Measurements from ENCODE around the gene ABHD15.

The ABHD15 gene

GRCh38 chr17:29582772-29583171 lies 15.9 kb upstream of the ABHD15 start:
- Mint-ChIP-seq H3K9me3 (no peaks in the 10 kb centered on the region), H3K27me3 (no peaks in the 10 kb centered on the region), H3K4me3 (no peak overlapping the region), H3K27ac (ENCODE audit: low read depth) (no peak overlapping the region), H3K36me3 (ENCODE audit: insufficient read depth) (peaks cover 10% of the 10 kb centered on the region), H3K4me1 (peaks cover 43% of the 10 kb centered on the region)
- no peak for ATAC-seq (replicated peaks; ENCODE audit: extremely low read depth, poor library complexity, severe bottlenecking)
- no peak for DNase-seq (ENCODE audit: low spot score in 2 of 2)

GRCh38 chr17:29582254-29582765 lies 15.5 kb upstream of the ABHD15 start:
- Mint-ChIP-seq H3K27me3 (no peaks in the 10 kb centered on the region), H3K27ac (ENCODE audit: low read depth) (no peak overlapping the region), H3K4me3 (no peak overlapping the region), H3K36me3 (ENCODE audit: insufficient read depth) (peaks cover 10% of the 10 kb centered on the region), H3K4me1 (peaks cover 38% of the 10 kb centered on the region), H3K9me3 (no peaks in the 10 kb centered on the region)
- ATAC-seq (replicated peaks; ENCODE audit: extremely low read depth, poor library complexity, severe bottlenecking) (no peak), DNase-seq (ENCODE audit: low spot score in 2 of 2) (no peak)

GRCh38 chr17:29581583-29582253 lies 14.9 kb upstream of the ABHD15 start:
- Mint-ChIP-seq H3K4me1 (peaks cover 33% of the 10 kb centered on the region), H3K4me3 (no peak overlapping the region), H3K27me3 (no peaks in the 10 kb centered on the region), H3K27ac (ENCODE audit: low read depth) (no peak overlapping the region), H3K36me3 (ENCODE audit: insufficient read depth) (peaks cover 10% of the 10 kb centered on the region), H3K9me3 (no peaks in the 10 kb centered on the region)
- ATAC-seq (replicated peaks; ENCODE audit: extremely low read depth, poor library complexity, severe bottlenecking) (no peak), DNase-seq (ENCODE audit: low spot score in 2 of 2) (no peak)

- H3K27ac Mint-ChIP-seq (ENCODE audit: low read depth) = no peak overlapping the region
- peaks cover 20% of the 10 kb centered on the region for H3K4me1 Mint-ChIP-seq
- H3K27me3 Mint-ChIP-seq = no peaks in the 10 kb centered on the region
- no peaks in the 10 kb centered on the region for H3K9me3 Mint-ChIP-seq
- H3K4me3 Mint-ChIP-seq = no peak overlapping the region
- DNase-seq (ENCODE audit: low spot score in 2 of 2) (peak; percentile 86 to 89), ATAC-seq (replicated peaks; ENCODE audit: extremely low read depth, poor library complexity, severe bottlenecking) (peak; percentile 99)
- peaks cover 13% of the 10 kb centered on the region for H3K36me3 Mint-ChIP-seq (ENCODE audit: insufficient read depth)
These were observed 13.3 kb upstream of the ABHD15 start for GRCh38 chr17:29579866-29580771.

GRCh38 chr17:29578626-29579485 lies 12.0 kb upstream of the ABHD15 start:
- no peak for DNase-seq (ENCODE audit: low spot score in 2 of 2)
- Mint-ChIP-seq H3K27me3 (no peaks in the 10 kb centered on the region), H3K4me3 (no peak overlapping the region), H3K27ac (ENCODE audit: low read depth) (no peak overlapping the region), H3K9me3 (no peaks in the 10 kb centered on the region), H3K4me1 (peaks cover 15% of the 10 kb centered on the region), H3K36me3 (ENCODE audit: insufficient read depth) (peaks cover 17% of the 10 kb centered on the region)
- ATAC-seq (replicated peaks; ENCODE audit: extremely low read depth, poor library complexity, severe bottlenecking) = no peak

GRCh38 chr17:29577385-29578211 lies 10.8 kb upstream of the ABHD15 start:
- H3K27ac Mint-ChIP-seq (ENCODE audit: low read depth) = no peak overlapping the region
- no peaks in the 10 kb centered on the region for H3K9me3 Mint-ChIP-seq
- peaks cover 15% of the 10 kb centered on the region for H3K4me1 Mint-ChIP-seq
- H3K36me3 Mint-ChIP-seq (ENCODE audit: insufficient read depth) = peaks cover 15% of the 10 kb centered on the region
- H3K4me3 Mint-ChIP-seq = no peak overlapping the region
- no peaks in the 10 kb centered on the region for H3K27me3 Mint-ChIP-seq
- DNase-seq (ENCODE audit: low spot score in 2 of 2) (no peak), ATAC-seq (replicated peaks; ENCODE audit: extremely low read depth, poor library complexity, severe bottlenecking) (no peak)

GRCh38 chr17:29577001-29577370 lies 10.1 kb upstream of the ABHD15 start:
- Mint-ChIP-seq H3K4me1 (peaks cover 15% of the 10 kb centered on the region), H3K36me3 (ENCODE audit: insufficient read depth) (peaks cover 14% of the 10 kb centered on the region), H3K4me3 (no peak overlapping the region), H3K27ac (ENCODE audit: low read depth) (no peak overlapping the region), H3K9me3 (no peaks in the 10 kb centered on the region), H3K27me3 (no peaks in the 10 kb centered on the region)
- ATAC-seq (replicated peaks; ENCODE audit: extremely low read depth, poor library complexity, severe bottlenecking) = no peak
- DNase-seq (ENCODE audit: low spot score in 2 of 2) = no peak

- Mint-ChIP-seq H3K27me3 (no peaks in the 10 kb centered on the region), H3K4me3 (no peak overlapping the region), H3K9me3 (no peaks in the 10 kb centered on the region), H3K4me1 (peaks cover 15% of the 10 kb centered on the region), H3K36me3 (ENCODE audit: insufficient read depth) (peaks cover 16% of the 10 kb centered on the region), H3K27ac (ENCODE audit: low read depth) (no peak overlapping the region)
- DNase-seq (ENCODE audit: low spot score in 2 of 2) (no peak), ATAC-seq (replicated peaks; ENCODE audit: extremely low read depth, poor library complexity, severe bottlenecking) (no peak)
These were observed 9.6 kb upstream of the ABHD15 start for GRCh38 chr17:29576214-29577000.

GRCh38 chr17:29575511-29576213 lies 8.8 kb upstream of the ABHD15 start:
- Mint-ChIP-seq H3K27me3 (no peaks in the 10 kb centered on the region), H3K36me3 (ENCODE audit: insufficient read depth) (peaks cover 16% of the 10 kb centered on the region), H3K27ac (ENCODE audit: low read depth) (no peak overlapping the region)

GRCh38 chr17:29574732-29575510 lies 8.1 kb upstream of the ABHD15 start:
- no peak for DNase-seq (ENCODE audit: low spot score in 2 of 2)
- Mint-ChIP-seq H3K4me1 (peaks cover 16% of the 10 kb centered on the region), H3K27me3 (no peaks in the 10 kb centered on the region), H3K4me3 (no peak overlapping the region), H3K36me3 (ENCODE audit: insufficient read depth) (peaks cover 13% of the 10 kb centered on the region), H3K27ac (ENCODE audit: low read depth) (no peak overlapping the region), H3K9me3 (no peaks in the 10 kb centered on the region)
- no peak for ATAC-seq (replicated peaks; ENCODE audit: extremely low read depth, poor library complexity, severe bottlenecking)

More at GRCh38 chr17:29575511-29576213, 8.8 kb upstream of the ABHD15 start:
- no peak overlapping the region for H3K4me3 Mint-ChIP-seq
- DNase-seq (ENCODE audit: low spot score in 2 of 2) (no peak), ATAC-seq (replicated peaks; ENCODE audit: extremely low read depth, poor library complexity, severe bottlenecking) (no peak)
- peaks cover 20% of the 10 kb centered on the region for H3K4me1 Mint-ChIP-seq
- no peaks in the 10 kb centered on the region for H3K9me3 Mint-ChIP-seq

All from central memory CD8-positive, alpha-beta T cell (primary cell).